ENCODE measurements around the gene NOXA1. TPM values are rescaled to one million over a fixed set of nuclear protein-coding genes. Genes with fewer than 3 reads are reported as not detected.

Gene NOXA1
- total and polyA plus RNA-seq, 9 of the 15 experiments (the other 6 are each of a cell fraction or from before 2014, with no cell fraction given): 0.07 to 1.2 (median 0.20) TPM; not detected in 4

DNA sequence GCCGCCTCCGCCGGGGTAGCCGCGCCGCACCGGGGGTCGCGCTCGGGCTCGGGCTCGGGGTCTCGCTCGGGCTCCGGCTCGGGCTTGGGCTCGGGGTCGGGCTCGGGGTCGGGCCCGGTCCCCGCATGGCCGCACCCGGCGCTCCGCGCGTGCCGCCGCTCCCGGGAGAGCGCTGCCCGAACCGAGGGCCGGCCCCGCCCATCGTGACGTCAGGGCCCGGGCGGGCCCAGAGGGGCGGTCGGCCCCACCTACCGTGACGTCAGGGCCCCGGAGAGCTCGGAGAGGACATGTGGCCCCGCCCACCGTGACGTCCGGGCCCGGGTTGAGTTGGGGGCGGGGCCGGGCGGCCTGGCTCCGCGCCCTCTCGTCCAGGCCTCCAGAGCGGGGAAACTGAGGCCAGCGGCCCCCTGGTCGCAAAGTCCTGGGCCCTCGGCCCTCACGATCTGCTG lies 36.0 kb downstream of the NOXA1 start, which contains the start of gene NSMF (continued):
- TF ChIP-seq, protein P1, sequence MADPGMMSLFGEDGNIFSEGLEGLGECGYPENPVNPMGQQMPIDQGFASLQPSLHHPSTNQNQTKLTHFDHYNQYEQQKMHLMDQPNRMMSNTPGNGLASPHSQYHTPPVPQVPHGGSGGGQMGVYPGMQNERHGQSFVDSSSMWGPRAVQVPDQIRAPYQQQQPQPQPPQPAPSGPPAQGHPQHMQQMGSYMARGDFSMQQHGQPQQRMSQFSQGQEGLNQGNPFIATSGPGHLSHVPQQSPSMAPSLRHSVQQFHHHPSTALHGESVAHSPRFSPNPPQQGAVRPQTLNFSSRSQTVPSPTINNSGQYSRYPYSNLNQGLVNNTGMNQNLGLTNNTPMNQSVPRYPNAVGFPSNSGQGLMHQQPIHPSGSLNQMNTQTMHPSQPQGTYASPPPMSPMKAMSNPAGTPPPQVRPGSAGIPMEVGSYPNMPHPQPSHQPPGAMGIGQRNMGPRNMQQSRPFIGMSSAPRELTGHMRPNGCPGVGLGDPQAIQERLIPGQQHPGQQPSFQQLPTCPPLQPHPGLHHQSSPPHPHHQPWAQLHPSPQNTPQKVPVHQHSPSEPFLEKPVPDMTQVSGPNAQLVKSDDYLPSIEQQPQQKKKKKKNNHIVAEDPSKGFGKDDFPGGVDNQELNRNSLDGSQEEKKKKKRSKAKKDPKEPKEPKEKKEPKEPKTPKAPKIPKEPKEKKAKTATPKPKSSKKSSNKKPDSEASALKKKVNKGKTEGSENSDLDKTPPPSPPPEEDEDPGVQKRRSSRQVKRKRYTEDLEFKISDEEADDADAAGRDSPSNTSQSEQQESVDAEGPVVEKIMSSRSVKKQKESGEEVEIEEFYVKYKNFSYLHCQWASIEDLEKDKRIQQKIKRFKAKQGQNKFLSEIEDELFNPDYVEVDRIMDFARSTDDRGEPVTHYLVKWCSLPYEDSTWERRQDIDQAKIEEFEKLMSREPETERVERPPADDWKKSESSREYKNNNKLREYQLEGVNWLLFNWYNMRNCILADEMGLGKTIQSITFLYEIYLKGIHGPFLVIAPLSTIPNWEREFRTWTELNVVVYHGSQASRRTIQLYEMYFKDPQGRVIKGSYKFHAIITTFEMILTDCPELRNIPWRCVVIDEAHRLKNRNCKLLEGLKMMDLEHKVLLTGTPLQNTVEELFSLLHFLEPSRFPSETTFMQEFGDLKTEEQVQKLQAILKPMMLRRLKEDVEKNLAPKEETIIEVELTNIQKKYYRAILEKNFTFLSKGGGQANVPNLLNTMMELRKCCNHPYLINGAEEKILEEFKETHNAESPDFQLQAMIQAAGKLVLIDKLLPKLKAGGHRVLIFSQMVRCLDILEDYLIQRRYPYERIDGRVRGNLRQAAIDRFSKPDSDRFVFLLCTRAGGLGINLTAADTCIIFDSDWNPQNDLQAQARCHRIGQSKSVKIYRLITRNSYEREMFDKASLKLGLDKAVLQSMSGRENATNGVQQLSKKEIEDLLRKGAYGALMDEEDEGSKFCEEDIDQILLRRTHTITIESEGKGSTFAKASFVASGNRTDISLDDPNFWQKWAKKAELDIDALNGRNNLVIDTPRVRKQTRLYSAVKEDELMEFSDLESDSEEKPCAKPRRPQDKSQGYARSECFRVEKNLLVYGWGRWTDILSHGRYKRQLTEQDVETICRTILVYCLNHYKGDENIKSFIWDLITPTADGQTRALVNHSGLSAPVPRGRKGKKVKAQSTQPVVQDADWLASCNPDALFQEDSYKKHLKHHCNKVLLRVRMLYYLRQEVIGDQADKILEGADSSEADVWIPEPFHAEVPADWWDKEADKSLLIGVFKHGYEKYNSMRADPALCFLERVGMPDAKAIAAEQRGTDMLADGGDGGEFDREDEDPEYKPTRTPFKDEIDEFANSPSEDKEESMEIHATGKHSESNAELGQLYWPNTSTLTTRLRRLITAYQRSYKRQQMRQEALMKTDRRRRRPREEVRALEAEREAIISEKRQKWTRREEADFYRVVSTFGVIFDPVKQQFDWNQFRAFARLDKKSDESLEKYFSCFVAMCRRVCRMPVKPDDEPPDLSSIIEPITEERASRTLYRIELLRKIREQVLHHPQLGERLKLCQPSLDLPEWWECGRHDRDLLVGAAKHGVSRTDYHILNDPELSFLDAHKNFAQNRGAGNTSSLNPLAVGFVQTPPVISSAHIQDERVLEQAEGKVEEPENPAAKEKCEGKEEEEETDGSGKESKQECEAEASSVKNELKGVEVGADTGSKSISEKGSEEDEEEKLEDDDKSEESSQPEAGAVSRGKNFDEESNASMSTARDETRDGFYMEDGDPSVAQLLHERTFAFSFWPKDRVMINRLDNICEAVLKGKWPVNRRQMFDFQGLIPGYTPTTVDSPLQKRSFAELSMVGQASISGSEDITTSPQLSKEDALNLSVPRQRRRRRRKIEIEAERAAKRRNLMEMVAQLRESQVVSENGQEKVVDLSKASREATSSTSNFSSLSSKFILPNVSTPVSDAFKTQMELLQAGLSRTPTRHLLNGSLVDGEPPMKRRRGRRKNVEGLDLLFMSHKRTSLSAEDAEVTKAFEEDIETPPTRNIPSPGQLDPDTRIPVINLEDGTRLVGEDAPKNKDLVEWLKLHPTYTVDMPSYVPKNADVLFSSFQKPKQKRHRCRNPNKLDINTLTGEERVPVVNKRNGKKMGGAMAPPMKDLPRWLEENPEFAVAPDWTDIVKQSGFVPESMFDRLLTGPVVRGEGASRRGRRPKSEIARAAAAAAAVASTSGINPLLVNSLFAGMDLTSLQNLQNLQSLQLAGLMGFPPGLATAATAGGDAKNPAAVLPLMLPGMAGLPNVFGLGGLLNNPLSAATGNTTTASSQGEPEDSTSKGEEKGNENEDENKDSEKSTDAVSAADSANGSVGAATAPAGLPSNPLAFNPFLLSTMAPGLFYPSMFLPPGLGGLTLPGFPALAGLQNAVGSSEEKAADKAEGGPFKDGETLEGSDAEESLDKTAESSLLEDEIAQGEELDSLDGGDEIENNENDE (IDR thresholded peaks at IDR 0.05; ENCODE audit: low read depth, low read length): no peak
- TF ChIP-seq SMAD2 (IDR thresholded peaks at IDR 0.05; ENCODE audit: low read depth, low read length): no peak
- TF ChIP-seq PCBP2 (IDR thresholded peaks at IDR 0.05; ENCODE audit: low read depth, low read length, poor library complexity, severe bottlenecking): no peak
- TF ChIP-seq, protein P2, sequence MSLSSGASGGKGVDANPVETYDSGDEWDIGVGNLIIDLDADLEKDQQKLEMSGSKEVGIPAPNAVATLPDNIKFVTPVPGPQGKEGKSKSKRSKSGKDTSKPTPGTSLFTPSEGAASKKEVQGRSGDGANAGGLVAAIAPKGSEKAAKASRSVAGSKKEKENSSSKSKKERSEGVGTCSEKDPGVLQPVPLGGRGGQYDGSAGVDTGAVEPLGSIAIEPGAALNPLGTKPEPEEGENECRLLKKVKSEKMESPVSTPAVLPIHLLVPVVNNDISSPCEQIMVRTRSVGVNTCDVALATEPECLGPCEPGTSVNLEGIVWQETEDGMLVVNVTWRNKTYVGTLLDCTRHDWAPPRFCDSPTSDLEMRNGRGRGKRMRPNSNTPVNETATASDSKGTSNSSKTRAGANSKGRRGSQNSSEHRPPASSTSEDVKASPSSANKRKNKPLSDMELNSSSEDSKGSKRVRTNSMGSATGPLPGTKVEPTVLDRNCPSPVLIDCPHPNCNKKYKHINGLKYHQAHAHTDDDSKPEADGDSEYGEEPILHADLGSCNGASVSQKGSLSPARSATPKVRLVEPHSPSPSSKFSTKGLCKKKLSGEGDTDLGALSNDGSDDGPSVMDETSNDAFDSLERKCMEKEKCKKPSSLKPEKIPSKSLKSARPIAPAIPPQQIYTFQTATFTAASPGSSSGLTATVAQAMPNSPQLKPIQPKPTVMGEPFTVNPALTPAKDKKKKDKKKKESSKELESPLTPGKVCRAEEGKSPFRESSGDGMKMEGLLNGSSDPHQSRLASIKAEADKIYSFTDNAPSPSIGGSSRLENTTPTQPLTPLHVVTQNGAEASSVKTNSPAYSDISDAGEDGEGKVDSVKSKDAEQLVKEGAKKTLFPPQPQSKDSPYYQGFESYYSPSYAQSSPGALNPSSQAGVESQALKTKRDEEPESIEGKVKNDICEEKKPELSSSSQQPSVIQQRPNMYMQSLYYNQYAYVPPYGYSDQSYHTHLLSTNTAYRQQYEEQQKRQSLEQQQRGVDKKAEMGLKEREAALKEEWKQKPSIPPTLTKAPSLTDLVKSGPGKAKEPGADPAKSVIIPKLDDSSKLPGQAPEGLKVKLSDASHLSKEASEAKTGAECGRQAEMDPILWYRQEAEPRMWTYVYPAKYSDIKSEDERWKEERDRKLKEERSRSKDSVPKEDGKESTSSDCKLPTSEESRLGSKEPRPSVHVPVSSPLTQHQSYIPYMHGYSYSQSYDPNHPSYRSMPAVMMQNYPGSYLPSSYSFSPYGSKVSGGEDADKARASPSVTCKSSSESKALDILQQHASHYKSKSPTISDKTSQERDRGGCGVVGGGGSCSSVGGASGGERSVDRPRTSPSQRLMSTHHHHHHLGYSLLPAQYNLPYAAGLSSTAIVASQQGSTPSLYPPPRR (CRISPR knock-in tag; IDR thresholded peaks at IDR 0.05; ENCODE audit: borderline replicate concordance): no peak
- TF ChIP-seq, protein P3, sequence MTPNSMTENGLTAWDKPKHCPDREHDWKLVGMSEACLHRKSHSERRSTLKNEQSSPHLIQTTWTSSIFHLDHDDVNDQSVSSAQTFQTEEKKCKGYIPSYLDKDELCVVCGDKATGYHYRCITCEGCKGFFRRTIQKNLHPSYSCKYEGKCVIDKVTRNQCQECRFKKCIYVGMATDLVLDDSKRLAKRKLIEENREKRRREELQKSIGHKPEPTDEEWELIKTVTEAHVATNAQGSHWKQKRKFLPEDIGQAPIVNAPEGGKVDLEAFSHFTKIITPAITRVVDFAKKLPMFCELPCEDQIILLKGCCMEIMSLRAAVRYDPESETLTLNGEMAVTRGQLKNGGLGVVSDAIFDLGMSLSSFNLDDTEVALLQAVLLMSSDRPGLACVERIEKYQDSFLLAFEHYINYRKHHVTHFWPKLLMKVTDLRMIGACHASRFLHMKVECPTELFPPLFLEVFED (CRISPR knock-in tag; conservative IDR thresholded peaks at IDR 0.05): no peak
- no peak for TF ChIP-seq EGR1 (conservative IDR thresholded peaks at IDR 0.05)
- TF ChIP-seq PHB2 (IDR thresholded peaks at IDR 0.05; ENCODE audit: low read depth): no peak
- TF ChIP-seq KLF6 (CRISPR knock-in tag; IDR thresholded peaks at IDR 0.05; ENCODE audit: borderline replicate concordance): no peak
- peak; percentile 70 for TF ChIP-seq JUND (IDR thresholded peaks at IDR 0.05; ENCODE audit: borderline replicate concordance, low read depth, low read length)
- no peak; the same call in 2 of the 3 replicates for TF ChIP-seq JUND (tag; IDR thresholded peaks at IDR 0.05; ENCODE audit: borderline replicate concordance, low read depth, low read length)
